HG03520 (cell line): Measurements from ENCODE around the gene COPE.
"Not testable (repeated sequence)": the region's sequence is repeated elsewhere in the genome, so short reads cannot be mapped to it uniquely, and the experiment has no call there.

ENCODE experiments used
- ATAC-seq: cut with Tn5 transposase; IDR thresholded peaks from one replicate; pipeline ENCODE4 v1.9.1; 2021; ENCODE audit warnings: mild to moderate bottlenecking, moderate library complexity; ENCODE audit not compliant: unreplicated experiment

The COPE gene

DNA sequence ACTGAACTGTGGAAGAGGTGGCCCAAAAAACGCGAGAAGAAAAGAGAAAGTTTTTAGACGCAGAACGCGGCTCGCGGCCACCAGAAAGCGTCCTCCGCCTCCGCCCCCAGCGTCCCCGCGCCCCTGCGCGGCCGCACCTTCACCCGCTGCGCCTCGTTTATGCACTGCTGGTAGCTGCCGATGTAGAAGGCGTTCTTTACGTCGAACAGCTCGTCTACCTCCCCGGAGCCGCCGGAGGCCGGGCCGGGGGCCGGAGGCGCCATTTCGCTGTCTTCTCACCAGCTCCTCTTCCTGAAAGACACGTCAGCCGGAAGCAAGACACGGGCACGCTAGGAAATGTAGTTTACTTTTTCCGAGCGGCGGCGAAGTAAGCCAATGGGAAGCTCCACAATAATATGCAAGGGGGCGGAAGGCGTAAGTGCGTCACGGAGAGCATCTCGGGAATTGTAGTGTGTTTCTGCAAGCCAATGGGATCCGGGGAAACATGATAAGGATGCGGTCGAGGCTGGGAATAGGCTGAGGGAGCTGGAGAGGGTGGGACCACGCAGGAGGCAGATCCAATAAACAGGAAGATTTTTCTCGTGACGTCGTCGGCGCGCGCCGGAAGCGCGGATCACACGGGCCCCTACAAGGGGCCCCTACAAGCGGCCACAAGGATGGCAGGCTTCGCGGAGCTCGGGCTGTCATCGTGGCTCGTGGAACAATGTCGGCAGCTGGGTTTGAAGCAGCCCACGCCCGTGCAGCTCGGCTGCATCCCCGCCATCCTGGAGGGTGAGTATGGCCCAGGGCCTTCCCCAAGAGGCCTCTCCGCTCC lies at the start of gene COPE, which contains the start of gene DDX49:
COPE (minus strand) TSS at position 302 of the 814 bp plus-strand sequence; CDS start at position 263, 39 bp downstream.
DDX49 (plus strand) TSS at position 630 of the 814 bp plus-strand sequence; CDS start at position 657, 27 bp downstream.
- ATAC-seq, result peak; percentile 92

DNA sequence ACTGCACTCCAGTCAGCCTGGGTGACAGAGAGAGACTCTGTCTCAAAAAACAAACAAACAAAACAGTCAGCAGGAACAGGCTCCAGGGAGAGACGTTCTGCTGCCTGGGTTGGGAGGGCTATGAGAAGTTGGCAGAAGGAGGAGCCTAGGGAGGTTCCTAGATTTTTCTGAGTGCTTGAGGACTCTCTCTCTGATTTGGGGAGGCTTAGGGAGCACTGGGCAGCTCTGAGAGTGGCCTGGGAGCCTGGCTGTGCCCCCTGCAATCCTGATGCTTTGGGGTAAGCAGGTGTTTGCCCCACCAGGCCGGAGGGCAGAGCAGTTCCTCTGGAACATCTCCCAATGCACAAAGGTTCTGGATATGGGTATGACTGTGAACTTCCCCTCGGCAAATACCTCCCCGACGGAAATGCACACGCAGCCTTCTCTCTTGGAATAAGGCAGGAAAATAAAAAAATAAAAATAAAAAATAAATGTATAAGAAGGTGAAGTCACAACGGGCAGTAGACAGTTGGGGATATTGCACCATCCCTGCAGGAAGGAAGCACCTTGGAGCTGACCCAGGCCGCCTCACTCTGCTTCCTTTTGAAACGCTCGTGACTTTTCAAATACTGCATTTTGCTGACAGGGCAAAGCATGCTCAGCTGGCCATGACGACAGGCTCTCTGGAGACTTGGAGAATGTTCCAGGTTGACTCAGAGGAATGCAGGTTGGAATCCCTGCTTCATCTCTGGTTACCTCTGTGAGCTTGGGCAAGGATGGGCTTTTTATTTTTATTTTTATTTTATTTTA lies 48.4 kb upstream of the COPE start:
- no peak for ATAC-seq

DNA sequence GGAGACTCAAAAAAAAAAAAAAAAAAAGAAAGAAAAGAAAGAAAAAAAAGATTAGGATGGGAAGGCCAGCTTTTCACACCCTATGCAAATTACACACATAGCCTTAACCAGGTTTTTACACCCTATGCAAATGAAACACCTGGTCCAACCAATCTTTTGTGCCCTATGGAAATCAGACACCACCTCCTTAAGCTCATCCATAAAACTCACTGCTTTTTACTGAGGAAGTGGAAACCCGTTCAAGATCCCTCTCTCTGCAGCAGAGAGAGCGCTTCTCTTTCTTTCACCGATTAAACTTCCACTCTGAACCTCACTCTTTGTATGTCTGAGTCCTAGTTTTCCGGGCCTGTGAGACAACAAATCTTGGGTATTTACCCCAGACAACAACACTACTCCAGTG lies 47.1 kb upstream of the COPE start:
- no peak for ATAC-seq

DNA sequence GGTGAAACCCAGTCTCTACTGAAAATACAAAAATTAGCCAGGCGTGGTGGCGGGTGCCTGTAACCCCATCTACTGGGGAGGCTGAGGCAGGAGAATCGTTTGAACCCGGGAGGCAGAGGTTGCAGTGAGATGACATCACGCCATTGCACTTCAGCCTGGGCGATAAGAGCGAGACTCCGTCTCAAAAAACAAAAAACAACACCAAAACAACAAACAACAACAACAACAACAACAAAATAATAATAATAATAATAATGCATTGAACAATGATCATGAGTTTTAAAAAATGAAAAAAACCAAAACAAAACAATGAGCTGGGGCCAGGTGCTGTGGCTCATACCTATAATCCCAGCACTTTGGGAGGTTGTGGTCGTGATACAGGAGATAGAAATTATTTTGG lies 44.9 kb upstream of the COPE start:
- ATAC-seq, result no peak

DNA sequence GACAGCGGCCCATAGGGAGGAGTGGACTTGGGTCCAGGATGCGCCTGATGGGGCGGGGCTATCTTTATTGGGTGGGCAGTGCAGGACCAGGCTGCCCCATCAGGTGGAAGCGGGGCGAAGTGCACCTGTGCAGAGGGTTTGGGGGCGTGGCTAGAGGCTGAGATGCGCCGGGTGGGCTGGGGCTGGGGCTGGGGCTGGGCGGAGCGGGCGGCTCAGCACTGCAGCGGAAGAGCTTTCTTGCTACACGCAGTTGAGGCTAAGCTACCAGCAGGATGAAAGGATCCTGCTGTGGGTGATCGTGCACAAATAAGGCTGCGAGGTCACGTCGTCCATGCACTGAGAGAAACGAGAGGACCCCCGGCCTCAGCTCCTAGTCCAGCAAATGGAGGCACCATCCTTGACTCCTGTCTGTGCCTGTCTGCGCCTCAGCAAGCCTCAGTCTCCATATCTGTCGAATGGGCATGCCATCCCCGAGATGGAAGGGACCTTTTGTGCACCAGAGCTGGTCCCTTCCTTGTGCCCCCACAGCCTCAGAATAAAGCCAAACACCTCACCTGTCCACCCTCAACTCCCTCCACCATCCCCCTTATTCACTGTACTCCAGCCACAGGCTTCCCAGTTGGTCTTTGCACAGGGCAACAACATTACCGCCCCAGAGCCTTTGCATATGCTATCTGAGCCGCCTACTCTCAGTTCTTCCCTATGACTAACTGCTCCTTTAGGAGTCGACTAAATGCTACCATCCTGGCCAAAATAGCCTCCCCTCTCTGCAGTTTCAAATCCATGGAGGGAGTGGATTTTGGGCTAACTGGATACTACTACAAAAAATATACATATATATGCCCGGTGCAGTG lies 42.8 kb upstream of the COPE start:
- no peak for ATAC-seq

DNA sequence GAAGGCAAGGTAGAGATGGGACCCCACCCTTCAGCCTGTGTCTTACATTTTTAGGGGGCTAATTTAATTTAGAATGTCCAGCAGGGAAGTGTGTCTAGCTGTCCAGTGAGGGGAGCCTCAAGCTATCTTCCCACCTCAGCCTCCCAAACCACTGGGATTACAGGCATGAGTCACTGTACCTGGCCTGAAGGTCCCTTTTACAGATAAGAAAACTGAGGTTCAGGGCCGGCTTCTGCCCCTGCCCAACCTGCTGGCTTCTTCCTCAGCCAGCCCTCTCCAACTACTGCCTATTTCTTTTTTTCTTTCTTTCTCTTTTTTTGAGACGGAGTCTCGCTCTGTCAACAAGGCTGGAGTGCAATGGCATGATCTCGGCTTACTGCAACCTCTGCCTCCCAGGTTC lies 41.2 kb upstream of the COPE start:
- no peak for ATAC-seq

DNA sequence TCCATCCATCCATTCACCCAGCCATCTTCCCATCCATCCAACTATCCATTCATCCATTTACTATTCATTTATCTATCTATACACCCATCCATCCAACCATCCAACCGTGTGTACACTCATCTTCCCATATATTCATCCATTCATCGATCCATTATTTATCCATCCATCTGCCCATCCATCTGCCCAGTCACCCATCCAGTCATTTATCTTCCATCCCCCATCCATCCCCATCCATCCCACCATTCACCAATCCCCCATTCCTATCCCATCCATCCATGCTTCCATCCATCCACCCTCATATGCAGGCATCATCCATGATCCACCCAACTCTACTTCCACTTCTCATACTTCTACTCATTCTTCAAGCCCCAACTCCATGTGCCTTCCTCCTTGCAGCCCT lies 35.9 kb upstream of the COPE start:
- no peak for ATAC-seq

DNA sequence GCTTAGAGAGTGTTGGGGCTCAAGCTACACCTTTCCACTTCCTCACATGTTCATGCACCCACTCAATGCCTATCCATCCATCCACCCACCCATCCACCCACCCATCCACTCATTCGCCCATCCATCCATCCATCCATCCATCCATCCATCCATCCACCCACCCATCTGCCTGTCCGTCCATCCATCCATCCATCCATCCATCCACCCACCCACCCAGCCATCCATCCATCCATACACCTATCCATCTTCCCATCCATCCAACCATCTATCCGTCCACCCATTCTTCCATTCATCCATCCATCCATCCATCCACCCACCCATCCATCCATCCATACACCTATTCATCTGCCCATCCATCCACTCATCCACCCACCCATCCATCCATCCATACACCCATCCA lies 34.9 kb upstream of the COPE start:
- ATAC-seq, result no peak

DNA sequence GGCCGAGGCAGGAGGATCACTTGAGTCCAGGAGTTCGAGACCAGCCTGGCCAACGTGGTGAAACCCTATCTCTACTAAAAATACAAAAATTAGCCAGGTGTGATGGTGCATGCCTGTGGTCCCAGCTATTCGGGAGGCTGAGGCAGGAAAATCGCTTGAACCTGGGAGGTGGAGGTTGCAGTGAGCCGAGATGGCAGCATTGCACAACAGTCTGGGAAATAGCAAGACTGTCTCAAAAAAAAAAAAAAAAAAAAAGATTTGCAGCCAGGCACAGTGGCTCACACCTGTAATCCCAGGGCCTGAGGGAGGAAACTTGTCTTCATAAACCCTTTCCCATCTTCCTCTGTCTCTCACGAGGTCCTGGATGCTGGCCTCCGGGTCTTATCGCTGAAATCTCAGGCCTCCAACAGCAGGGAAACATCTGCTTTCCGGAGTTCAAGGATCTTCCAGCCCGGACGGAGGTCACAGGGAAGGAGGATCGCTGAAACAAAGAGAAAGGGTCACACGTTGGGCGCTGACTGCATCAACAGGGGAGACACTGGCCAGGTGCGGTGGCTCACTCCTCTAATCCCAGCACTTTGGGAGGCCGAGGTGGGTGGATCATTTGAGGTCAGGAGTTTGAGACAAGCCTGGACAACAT lies 33.3 kb upstream of the COPE start:
- ATAC-seq, result not testable (repeated sequence)

DNA sequence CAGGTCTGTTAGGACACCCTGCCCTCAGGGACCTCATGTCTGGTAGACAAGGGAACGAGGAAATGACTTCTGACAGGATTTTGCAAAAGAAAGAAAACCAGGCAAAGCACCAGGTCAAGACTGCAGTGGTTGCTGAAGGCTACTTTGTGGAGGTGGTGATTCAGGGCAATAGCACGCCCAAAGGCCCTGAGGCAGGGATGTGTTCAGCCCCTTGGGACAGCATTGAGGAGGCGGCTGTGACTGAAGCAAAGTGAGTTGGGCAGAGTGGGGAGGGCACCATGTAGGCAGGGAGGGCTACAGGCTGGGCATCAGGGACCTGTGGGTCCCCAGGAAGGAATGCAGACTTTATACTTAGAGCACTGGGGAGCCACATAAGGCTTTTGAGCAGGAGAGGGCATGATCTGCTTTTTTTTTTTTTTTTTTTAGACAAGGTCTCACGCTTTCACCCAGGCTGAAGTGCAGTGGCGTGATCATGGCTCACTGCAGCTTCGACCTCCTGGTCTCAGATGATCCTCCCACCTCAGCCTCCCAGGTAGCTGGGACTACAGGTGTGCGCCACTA lies 32.6 kb upstream of the COPE start:
- ATAC-seq, result no peak

DNA sequence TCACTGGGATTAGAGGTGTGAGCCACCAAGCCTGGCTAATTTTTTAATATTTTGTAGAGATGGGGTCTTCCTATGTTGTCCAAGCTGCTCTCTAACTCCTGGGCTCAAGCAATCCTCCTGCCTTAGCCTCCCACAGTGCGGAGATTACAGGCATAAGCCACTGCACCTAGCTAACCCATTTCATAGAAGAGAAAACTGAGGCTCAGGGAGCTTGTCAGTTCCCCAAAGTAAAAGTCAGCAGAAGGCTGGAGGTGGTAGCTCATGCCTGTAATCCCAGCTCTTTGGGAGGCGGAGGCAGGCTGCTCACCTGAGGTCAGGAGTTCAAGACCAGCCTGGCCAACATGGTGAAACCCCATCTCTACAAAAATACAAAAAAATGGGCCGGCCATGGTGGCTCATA lies 30.7 kb upstream of the COPE start:
- no peak for ATAC-seq

DNA sequence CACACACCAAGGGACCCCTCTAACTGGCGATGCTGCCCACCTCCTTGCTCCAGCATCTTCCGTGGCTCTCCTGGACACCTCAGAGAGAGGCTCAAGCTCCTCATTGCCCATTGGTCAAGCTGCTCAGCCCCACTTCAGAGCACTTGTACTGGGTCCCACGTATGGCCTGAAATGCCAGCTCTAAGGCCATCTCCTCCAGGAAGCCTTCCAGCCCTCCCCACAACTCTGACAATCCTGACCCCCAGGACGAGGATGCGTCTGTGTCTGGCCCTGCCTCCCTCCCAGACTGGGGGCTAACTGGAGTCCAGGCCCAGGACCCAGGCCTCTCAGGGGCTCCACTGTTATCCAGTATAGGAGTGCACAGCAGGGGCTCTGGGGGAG lies 29.8 kb upstream of the COPE start:
- no peak for ATAC-seq

DNA sequence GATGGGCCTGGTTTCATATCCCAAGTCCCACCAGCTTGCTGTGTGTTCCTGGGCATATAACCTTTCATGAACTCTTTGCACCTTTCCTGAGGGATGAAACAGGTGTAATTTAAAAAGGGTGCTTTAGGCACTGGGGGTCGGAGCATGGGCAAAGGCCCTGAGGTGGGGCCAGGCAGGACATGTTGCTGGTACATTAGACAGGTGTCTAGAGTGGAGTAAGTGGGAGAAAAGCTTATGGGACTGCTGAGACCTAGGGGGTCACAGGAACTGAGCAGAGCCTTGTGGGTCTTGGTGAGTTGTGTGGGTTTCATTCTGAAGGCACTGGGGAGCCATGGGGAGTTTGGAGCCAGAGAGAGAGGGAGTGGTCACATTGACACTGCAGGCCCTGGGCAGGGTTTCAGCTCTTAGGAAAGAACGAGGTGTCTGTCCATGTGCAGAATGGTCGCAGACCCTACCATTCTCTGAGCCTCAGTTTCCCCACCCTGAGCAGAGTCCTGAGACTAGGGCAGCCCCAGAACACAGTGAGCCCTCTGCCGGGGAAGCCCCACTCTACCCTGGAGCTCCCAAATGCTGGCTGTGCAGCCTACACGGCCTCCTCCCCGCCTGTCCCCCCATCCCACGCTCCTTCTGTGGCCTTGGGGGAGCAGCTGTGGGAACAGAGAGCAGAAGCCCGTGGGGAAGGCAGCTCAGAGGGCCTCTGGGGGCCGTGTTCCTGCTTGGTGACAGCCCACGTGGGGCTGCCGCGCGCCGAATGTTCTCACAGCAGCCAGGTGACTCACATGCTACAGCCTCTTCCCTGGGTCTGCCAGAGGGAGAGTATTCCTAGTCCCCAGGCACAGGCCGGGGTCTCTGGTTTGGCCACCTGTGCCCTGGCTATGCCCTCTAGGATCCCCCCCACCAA lies 29.1 kb upstream of the COPE start:
- ATAC-seq, result no peak

DNA sequence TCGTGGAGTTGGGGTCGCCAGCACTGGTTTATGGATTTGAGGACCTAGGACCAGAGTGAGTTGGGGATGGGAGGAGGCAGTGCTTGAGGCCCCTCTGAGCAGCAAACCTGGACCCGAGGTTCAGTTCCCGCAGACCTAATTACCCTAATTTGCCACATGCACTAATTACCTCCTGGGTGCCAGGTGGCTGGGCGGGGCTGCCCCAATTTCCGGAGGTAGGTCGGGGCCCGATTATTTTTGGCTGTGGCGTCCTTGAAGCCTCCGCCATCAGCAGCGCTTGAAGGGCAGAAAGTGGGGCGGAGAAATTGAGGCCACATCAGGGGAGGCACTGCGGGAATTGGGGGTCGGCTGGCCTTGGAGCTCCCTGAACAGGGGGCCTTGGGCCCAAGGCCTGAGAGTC lies 27.7 kb upstream of the COPE start:
- no peak for ATAC-seq

DNA sequence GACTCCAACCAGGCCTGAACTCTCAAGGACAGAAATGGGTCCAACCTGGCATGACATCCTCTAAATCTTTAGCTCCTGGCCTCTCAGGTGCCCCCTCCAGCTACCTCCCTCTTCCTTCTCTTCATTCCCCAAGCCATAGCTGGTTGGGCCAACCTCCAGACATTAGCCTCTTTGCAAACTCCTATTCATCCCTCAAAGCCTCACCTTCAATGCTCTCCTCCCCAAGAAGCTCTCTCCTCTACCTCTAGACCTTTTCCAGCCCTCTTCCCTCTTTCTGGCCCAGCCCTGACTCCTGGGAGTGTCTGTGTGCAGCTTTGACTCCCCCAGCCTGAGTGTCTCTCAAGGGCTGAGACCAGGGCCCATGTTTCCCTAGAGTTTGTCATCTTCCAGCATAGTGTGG lies 27.1 kb upstream of the COPE start:
- no peak for ATAC-seq

DNA sequence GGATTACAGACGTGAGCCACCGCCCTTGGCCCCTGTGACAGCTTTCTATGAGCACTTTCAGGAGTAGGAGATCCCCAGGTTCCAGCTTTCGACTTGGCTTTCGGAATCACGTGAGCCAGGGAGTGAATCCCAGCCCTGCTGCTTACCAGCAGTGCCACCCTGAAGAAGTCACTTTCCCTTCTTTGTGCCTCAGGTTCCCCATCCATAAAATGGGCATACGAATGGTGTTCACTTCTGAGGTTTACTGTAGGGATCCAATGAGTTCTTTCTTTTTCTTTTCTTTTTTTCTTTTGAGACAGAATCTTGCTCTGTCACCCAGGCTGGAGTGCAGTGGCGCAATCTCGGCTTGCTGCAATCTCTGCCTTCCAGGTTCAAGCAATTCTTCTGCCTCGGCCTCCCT lies 26.1 kb upstream of the COPE start:
- no peak for ATAC-seq

DNA sequence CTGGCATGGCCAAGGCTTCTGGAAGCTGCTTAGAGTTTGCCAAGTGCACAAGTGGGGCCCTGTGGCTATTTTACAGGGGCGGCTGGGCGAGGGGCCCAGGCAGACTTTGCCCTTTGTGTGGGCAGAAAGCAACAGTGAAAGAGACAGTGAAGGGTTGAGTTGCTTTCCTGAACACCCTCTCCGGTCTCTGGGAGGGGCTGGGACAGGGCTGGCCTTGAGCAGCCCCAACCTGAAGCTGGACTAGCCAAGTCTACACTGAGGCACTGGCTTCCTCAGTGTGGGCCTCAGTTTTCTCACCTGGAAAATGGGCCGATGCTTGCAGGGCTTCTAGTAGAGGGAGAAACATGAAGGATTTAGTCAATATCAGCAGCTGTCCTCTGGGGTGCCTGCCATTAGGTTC lies 24.3 kb upstream of the COPE start:
- no peak for ATAC-seq

DNA sequence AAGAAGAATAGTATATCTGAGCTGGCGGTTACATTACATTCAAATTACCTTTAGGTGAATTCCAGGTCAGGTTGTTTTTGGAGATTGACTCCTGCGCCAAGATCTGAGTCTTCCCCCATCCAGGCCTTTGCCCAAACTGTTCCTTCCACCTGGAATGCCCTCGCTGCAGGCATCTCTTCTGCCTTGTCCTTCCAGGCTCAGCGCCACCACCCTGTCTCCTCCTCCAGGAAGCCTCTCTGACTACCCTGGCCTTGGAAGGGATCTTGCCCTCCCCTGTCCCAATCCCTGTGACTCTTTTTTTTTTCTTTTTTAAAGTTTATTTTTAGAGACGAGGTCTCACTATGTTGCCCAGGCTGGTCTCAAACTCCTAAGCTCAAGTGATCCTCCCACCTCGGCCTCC lies 23.5 kb upstream of the COPE start:
- no peak for ATAC-seq

DNA sequence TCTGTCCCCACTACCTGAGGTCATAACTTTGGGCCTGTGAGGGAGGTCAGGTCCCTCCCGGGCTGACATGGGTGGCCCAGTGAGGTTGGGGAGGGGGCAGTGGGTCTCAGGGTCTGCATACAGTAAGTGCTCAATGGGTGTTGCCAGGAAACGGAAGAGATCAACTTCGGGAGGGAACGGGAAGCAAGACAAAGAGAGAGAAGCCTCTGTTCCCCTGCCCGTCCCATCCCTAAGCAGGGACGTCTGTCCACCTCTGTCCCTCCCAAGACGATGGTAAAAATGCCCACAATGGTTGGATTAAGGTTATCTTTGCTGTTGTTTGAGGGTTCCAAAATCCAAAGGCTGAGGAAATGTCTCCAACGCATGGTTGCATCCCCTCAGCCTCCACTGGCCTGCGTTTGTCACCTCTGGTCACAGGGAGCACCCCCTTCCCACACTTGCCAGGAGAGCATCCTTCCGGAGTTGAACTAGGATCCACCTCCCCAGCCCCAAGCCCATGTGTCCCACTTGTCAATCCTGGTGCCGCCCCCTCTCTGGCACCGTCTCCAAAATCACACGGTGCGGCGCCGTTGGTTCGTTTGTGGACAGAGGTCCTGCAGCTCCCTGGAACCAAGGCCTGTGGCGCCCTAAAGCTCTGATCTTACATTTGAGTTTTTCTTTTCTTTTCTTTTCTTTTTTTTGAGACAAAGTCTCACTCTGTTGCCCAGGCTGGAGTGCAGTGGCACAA lies 22.6 kb upstream of the COPE start:
- ATAC-seq, result no peak
